HepG2 (cell line): ENCODE data around the gene CRYZ.

ENCODE experiments used
- GABPB1 ChIP-seq: IDR thresholded peaks from 2 replicates; pipeline ENCODE4 v1.6.1; 2016; ENCODE audit warnings: mild to moderate bottlenecking, missing genetic modification reagents, moderate library complexity, missing compliant biosample characterization
- HNRNPL ChIP-seq: fragments of 200-400 bp; formaldehyde crosslinking; IDR thresholded peaks from 2 replicates; pipeline ENCODE4 v1.6.1; 2017; ENCODE audit warnings: mild to moderate bottlenecking, low read depth, low read length
- ZNF576 ChIP-seq: sonication (generic); formaldehyde crosslinking; IDR thresholded peaks from 2 replicates; pipeline ENCODE4 v1.4.0; 2020; ENCODE audit warnings: mild to moderate bottlenecking, missing genetic modification reagents
- TF ChIP-seq, protein P1 (sequence below): sonication (generic); formaldehyde crosslinking; conservative IDR thresholded peaks from 2 replicates; pipeline ENCODE4 v1.8.1; 2023; ENCODE audit warnings: missing genetic modification reagents
- TF ChIP-seq, protein P2 (sequence below): sonication (generic); formaldehyde crosslinking; IDR thresholded peaks from 2 replicates; pipeline ENCODE4 v1.5.0; 2020; ENCODE audit warnings: mild to moderate bottlenecking, missing genetic modification reagents, moderate library complexity

GRCh38 chr1:74715806-74716205 lies 17.0 kb downstream of the CRYZ start:
- TF ChIP-seq ZNF576, result no peak
- TF ChIP-seq, protein P1, sequence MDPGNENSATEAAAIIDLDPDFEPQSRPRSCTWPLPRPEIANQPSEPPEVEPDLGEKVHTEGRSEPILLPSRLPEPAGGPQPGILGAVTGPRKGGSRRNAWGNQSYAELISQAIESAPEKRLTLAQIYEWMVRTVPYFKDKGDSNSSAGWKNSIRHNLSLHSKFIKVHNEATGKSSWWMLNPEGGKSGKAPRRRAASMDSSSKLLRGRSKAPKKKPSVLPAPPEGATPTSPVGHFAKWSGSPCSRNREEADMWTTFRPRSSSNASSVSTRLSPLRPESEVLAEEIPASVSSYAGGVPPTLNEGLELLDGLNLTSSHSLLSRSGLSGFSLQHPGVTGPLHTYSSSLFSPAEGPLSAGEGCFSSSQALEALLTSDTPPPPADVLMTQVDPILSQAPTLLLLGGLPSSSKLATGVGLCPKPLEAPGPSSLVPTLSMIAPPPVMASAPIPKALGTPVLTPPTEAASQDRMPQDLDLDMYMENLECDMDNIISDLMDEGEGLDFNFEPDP, result no peak
- no peak for TF ChIP-seq HNRNPL
- TF ChIP-seq GABPB1 (CRISPR knock-in tag), result no peak
- TF ChIP-seq, protein P2, sequence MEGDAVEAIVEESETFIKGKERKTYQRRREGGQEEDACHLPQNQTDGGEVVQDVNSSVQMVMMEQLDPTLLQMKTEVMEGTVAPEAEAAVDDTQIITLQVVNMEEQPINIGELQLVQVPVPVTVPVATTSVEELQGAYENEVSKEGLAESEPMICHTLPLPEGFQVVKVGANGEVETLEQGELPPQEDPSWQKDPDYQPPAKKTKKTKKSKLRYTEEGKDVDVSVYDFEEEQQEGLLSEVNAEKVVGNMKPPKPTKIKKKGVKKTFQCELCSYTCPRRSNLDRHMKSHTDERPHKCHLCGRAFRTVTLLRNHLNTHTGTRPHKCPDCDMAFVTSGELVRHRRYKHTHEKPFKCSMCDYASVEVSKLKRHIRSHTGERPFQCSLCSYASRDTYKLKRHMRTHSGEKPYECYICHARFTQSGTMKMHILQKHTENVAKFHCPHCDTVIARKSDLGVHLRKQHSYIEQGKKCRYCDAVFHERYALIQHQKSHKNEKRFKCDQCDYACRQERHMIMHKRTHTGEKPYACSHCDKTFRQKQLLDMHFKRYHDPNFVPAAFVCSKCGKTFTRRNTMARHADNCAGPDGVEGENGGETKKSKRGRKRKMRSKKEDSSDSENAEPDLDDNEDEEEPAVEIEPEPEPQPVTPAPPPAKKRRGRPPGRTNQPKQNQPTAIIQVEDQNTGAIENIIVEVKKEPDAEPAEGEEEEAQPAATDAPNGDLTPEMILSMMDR (CRISPR knock-in tag), result no peak
